GM12878 (cell line): ENCODE results near the gene CCDC71L. TPM values are rescaled to one million over a fixed set of nuclear protein-coding genes. Genes with fewer than 3 reads are reported as not detected.
A peak's percentile ranks its signal among the peaks of the same experiment; 100 is the strongest.

Experiments used
- CBX3 ChIP-seq: fragments of 200-600 bp; sonication (generic); IDR thresholded peaks from 2 replicates; pipeline ENCODE4 v1.6.1; 2016; ENCODE audit warnings: low read depth, borderline replicate concordance
- CHD2 ChIP-seq: IDR thresholded peaks from 2 replicates; pipeline ENCODE4 v1.6.1; 2011; ENCODE audit warnings: low read depth, low read length, improper control_type of control experiment, borderline replicate concordance
- FOXM1 ChIP-seq: IDR thresholded peaks from 2 replicates; pipeline ENCODE4 v1.6.1; 2012; ENCODE audit warnings: low read depth, mild to moderate bottlenecking, inconsistent platforms, low read length, moderate library complexity
- GABPA ChIP-seq: IDR thresholded peaks from 2 replicates; pipeline ENCODE4 v1.6.1; 2014; ENCODE audit warnings: antibody characterized with exemption, low read depth, mild to moderate bottlenecking, inconsistent platforms
- MYC ChIP-seq: IDR thresholded peaks from 2 replicates; pipeline ENCODE4 v1.6.1; 2011; ENCODE audit warnings: mild to moderate bottlenecking, low read length, moderate library complexity, inconsistent platforms; ENCODE audit not compliant: insufficient read depth, insufficient replicate concordance, insufficient read length, severe bottlenecking
- NFIC ChIP-seq: IDR thresholded peaks from 2 replicates; pipeline ENCODE4 v1.6.1; 2012; ENCODE audit warnings: low read depth, mild to moderate bottlenecking, inconsistent platforms, low read length, moderate library complexity
- PAX8 ChIP-seq: fragments of 450-650 bp; IDR thresholded peaks from 2 replicates; pipeline ENCODE4 v1.6.1; 2017; ENCODE audit warnings: mild to moderate bottlenecking, moderate library complexity
- RAD21 ChIP-seq: IDR thresholded peaks from 2 replicates; pipeline ENCODE4 v1.6.1; 2011; ENCODE audit warnings: mild to moderate bottlenecking, low read depth, low read length, moderate library complexity; ENCODE audit not compliant: insufficient read depth
- RB1 ChIP-seq: fragments of 450-650 bp; formaldehyde crosslinking; IDR thresholded peaks from 2 replicates; pipeline ENCODE4 v1.6.1; 2017; ENCODE audit warnings: mild to moderate bottlenecking, borderline replicate concordance
- RELA ChIP-seq: fragments of 450-650 bp; IDR thresholded peaks from 2 replicates; pipeline ENCODE4 v1.8.0; 2014; ENCODE audit warnings: borderline replicate concordance; ENCODE audit not compliant: partially characterized antibody
- SMC3 ChIP-seq: IDR thresholded peaks from 2 replicates; pipeline ENCODE4 v1.6.1; 2011; ENCODE audit warnings: low read length, improper control_type of control experiment, borderline replicate concordance
- STAT3 ChIP-seq: IDR thresholded peaks from 2 replicates; pipeline ENCODE4 v1.6.1; 2011; ENCODE audit warnings: low read depth, low read length, improper control_type of control experiment
- ZBTB40 ChIP-seq: fragments of 450-650 bp; IDR thresholded peaks from 2 replicates; pipeline ENCODE4 v1.6.1; 2016; ENCODE audit warnings: mild to moderate bottlenecking, moderate library complexity, borderline replicate concordance
- ZNF217 ChIP-seq: fragments of 450-650 bp; IDR thresholded peaks from 2 replicates; pipeline ENCODE4 v1.6.1; 2017; ENCODE audit warnings: antibody characterized with exemption, mild to moderate bottlenecking
- ZNF622 ChIP-seq: fragments of 450-650 bp; IDR thresholded peaks from 2 replicates; pipeline ENCODE4 v1.6.1; 2017; ENCODE audit warnings: mild to moderate bottlenecking, inconsistent platforms
- polyA plus RNA-seq, 11 experiments: library from polyadenylated mRNA; depleted of rRNA in 4 of 11; unstranded in 6 of 11; stranded (reverse) in 5 of 11; fragments of >200 nt; fragmentation: Nextera tagmentation in 4 of 11; fragmentation: Illumina TruSeq in 1 of 11; extraction: Ambion mirVana in 4 of 11; extraction: Trizol in 1 of 11; gene quantifications; 1 replicate in 1 of 11; 2 replicates in 10 of 11; pipeline versions ENCODE4 v1.2.1 to v1.2.3, GENCODE V29; 2011 to 2016; ENCODE audit warnings: inconsistent platforms in 2 of 11, missing spikeins in 2 of 11, low read depth in 1 of 11
- total RNA-seq, 4 experiments: library from RNA; depleted of rRNA in 3 of 4; stranded (reverse); fragments of >200 nt in 3 of 4; fragmentation: Illumina TruSeq in 1 of 4; extraction: Trizol in 1 of 4; gene quantifications; 2 replicates each; pipeline versions ENCODE4 v1.2.1 to v1.2.3, GENCODE V29; 2013 to 2021
- TF ChIP-seq, protein P1 (sequence below): fragments of 450-650 bp; IDR thresholded peaks from 2 replicates; pipeline ENCODE4 v1.6.1; 2017; ENCODE audit warnings: mild to moderate bottlenecking, low read depth, inconsistent platforms; ENCODE audit not compliant: poor library complexity, severe bottlenecking
- TF ChIP-seq, protein P2 (sequence below): fragments of 450-650 bp; formaldehyde crosslinking; IDR thresholded peaks from 2 replicates; pipeline ENCODE4 v1.5.0; 2022; ENCODE audit warnings: mild to moderate bottlenecking, missing genetic modification characterization

CCDC71L gene
- total and polyA plus RNA-seq, 10 of the 15 experiments (the other 5 are each of a cell fraction or from before 2014, with no cell fraction given), result 1.1 to 20.7 (median 3.8) TPM

DNA sequence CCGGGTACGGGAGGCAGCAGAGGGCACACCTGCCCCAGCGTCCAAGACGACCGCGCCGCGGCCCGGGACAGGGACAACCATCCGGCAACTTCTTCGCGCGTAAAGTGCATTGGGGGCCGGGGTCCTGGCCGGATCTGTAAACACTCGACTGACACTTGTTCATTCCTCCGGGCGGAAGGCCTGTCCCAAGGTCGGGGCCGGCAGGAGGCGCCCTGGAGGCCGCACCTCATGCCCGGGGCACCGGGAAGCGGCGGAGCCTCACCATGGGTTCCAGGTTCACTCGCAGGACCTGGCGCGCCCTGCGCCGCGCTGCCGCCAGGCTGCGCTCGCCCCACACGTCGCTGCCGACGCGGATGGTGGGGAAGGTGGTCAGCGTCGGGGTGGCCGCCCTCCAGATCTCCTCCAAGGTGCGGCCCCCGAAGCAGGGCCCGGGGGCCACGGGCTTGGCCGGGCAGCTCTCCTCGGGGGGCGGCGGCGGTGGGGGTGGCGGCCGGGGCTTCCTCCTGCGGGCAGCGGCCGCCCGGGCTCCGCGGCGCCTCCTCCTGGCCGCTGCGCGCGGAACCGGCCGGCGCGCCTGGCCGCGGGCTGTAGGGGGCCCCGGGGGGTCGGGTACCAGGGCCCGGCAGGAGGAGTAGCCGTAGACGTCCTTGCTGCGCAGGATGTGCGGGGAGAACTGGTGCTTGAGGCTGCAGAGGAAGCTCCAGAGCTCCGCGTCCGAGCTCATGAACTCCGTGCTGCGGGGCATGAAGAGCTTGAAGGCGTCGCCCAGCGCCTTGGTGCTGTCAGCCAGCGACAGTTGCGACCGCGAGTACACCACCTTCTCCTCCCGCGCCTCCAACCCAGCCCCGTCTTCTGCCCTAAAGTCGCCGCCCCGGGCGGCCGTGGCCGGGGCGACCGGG lies 746 bp downstream of the CCDC71L start (continued):
- TF ChIP-seq RAD21 (peak; percentile 76), ZNF217 (peak; percentile 83), RELA (no peak), CHD2 (0 out of 2 replicates have a peak, but pooled peaks have one; percentile 31), FOXM1 (peak; percentile 33; the same call in 1 of the 2 replicates), NFIC (no peak), GABPA (no peak), MYC (peak; percentile 37), STAT3 (no peak), RB1 (peak; percentile 49; the same call in 1 of the 2 replicates), ZBTB40 (0 out of 2 replicates have a peak, but pooled peaks have one; percentile 6), SMC3 (peak; percentile 84), ZNF622 (0 out of 2 replicates have a peak, but pooled peaks have one; percentile 10), CBX3 (no peak), PAX8 (no peak)
- TF ChIP-seq, protein P1, sequence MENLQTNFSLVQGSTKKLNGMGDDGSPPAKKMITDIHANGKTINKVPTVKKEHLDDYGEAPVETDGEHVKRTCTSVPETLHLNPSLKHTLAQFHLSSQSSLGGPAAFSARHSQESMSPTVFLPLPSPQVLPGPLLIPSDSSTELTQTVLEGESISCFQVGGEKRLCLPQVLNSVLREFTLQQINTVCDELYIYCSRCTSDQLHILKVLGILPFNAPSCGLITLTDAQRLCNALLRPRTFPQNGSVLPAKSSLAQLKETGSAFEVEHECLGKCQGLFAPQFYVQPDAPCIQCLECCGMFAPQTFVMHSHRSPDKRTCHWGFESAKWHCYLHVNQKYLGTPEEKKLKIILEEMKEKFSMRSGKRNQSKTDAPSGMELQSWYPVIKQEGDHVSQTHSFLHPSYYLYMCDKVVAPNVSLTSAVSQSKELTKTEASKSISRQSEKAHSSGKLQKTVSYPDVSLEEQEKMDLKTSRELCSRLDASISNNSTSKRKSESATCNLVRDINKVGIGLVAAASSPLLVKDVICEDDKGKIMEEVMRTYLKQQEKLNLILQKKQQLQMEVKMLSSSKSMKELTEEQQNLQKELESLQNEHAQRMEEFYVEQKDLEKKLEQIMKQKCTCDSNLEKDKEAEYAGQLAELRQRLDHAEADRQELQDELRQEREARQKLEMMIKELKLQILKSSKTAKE, result no peak
- TF ChIP-seq, protein P2, sequence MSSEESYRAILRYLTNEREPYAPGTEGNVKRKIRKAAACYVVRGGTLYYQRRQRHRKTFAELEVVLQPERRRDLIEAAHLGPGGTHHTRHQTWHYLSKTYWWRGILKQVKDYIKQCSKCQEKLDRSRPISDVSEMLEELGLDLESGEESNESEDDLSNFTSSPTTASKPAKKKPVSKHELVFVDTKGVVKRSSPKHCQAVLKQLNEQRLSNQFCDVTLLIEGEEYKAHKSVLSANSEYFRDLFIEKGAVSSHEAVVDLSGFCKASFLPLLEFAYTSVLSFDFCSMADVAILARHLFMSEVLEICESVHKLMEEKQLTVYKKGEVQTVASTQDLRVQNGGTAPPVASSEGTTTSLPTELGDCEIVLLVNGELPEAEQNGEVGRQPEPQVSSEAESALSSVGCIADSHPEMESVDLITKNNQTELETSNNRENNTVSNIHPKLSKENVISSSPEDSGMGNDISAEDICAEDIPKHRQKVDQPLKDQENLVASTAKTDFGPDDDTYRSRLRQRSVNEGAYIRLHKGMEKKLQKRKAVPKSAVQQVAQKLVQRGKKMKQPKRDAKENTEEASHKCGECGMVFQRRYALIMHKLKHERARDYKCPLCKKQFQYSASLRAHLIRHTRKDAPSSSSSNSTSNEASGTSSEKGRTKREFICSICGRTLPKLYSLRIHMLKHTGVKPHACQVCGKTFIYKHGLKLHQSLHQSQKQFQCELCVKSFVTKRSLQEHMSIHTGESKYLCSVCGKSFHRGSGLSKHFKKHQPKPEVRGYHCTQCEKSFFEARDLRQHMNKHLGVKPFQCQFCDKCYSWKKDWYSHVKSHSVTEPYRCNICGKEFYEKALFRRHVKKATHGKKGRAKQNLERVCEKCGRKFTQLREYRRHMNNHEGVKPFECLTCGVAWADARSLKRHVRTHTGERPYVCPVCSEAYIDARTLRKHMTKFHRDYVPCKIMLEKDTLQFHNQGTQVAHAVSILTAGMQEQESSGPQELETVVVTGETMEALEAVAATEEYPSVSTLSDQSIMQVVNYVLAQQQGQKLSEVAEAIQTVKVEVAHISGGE (CRISPR knock-in tag), result no peak
